Measurements from ENCODE around the gene GPX3.

GPX3 gene

DNA sequence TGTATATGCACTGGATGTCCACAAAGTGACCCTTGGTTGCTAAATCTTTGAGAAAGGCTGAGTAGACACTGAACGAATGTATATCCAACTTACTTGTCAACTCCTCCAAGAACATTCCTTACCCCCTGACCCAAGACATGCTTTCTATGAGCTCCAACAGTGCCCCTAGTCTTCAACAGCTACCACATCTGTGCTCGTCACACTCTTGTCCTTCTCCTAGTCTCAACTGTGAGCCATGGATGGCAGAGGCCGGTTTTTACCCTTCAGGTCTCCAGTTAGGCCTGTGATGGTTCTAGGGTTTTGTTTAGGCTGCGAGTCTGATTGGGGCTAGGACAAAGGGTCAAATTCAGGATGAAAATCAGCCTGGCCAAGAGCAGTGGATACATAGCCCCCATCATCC, 19.0 kb upstream of the GPX3 start:
- Histone ChIP-seq H3K27me3 (ENCODE audit: low read depth, low read length) (no peaks in the 10 kb centered on the region), H3K36me3 (replicated peaks; ENCODE audit: low read depth, low read length) (no peaks in the 10 kb centered on the region), H3K4me3 (ENCODE audit: low read length) (no peak overlapping the region), H3K27ac (ENCODE audit: low read length) (no peak overlapping the region), H3K4me1 (ENCODE audit: low read length) (no peaks in the 10 kb centered on the region), H4K20me1 (ENCODE audit: insufficient read depth, low read length) (no peaks in the 10 kb centered on the region), H3K4me2 (ENCODE audit: low read length) (no peak overlapping the region), H3K9ac (ENCODE audit: low read length) (no peak overlapping the region), H3K9me3 (ENCODE audit: insufficient read depth, low read length) (no peaks in the 10 kb centered on the region), H2AFZ (ENCODE audit: low read depth, low read length) (no peak overlapping the region), H3K79me2 (ENCODE audit: low read length) (no peaks in the 10 kb centered on the region)
- TF ChIP-seq CTCF (IDR thresholded peaks at IDR 0.05; ENCODE audit: low read depth, low read length), result no peak
- no peak for TF ChIP-seq EZH2phosphoT487 (IDR thresholded peaks at IDR 0.05; ENCODE audit: low read depth)

GRCh38 chr5:151002250-151002649, 18.1 kb upstream of the GPX3 start:
- Histone ChIP-seq H3K4me3 (ENCODE audit: low read length) (no peak overlapping the region), H3K27me3 (ENCODE audit: low read depth, low read length) (no peaks in the 10 kb centered on the region), H3K9me3 (ENCODE audit: insufficient read depth, low read length) (no peaks in the 10 kb centered on the region), H3K9ac (ENCODE audit: low read length) (no peak overlapping the region), H3K36me3 (replicated peaks; ENCODE audit: low read depth, low read length) (no peaks in the 10 kb centered on the region), H2AFZ (ENCODE audit: low read depth, low read length) (no peak overlapping the region), H3K27ac (ENCODE audit: low read length) (no peak overlapping the region), H4K20me1 (ENCODE audit: insufficient read depth, low read length) (no peaks in the 10 kb centered on the region), H3K79me2 (ENCODE audit: low read length) (no peaks in the 10 kb centered on the region), H3K4me1 (ENCODE audit: low read length) (no peaks in the 10 kb centered on the region), H3K4me2 (ENCODE audit: low read length) (no peak overlapping the region)
- TF ChIP-seq EZH2phosphoT487 (IDR thresholded peaks at IDR 0.05; ENCODE audit: low read depth) (no peak), CTCF (IDR thresholded peaks at IDR 0.05; ENCODE audit: low read depth, low read length) (peak; percentile 28; the same call in 1 of the 2 replicates)

DNA sequence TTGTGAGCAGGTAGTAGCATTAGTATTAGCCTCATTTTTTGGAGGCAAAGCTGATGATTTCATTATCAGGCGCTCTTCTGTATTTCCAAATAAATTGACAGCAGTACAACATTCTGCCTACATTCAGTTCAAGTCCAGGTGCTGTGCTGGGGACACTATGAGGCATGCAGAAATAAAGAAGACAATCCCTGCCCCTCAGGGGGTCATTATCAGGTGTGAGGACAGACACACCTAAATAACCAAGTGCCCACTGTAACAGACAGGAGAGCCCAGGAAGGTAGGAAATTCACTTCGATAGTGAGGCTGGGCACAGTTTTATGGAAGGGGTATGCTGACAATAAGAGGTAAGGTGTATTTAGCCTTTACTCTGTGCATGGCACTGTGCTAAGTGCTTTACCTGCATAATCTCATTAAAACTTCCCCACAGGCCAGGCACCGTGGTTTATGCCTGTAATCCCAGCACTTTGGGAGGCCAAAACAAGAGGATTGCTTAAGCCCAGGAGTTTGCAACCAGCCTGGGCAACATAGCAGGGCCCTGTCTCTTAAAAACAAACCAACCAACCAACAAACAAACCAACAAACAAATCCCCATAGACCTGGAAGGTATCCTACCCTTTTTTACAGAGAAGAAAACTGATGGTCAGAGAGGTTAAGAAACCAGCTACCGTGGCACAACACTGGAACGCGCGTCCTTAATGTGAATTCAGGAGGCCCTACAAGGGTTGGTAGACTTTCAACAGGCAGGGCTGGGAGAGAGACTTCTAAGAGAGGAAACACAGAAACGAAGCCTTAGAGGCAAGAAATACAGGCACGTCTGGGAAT, 17.5 kb upstream of the GPX3 start:
- H3K9ac ChIP-seq (ENCODE audit: low read length), result no peak overlapping the region
- TF ChIP-seq EZH2phosphoT487 (IDR thresholded peaks at IDR 0.05; ENCODE audit: low read depth) (no peak), CTCF (IDR thresholded peaks at IDR 0.05; ENCODE audit: low read depth, low read length) (no peak)
- no peaks in the 10 kb centered on the region for H4K20me1 ChIP-seq (ENCODE audit: insufficient read depth, low read length)
- no peak overlapping the region for H2AFZ ChIP-seq (ENCODE audit: low read depth, low read length)
- no peaks in the 10 kb centered on the region for H3K4me1 ChIP-seq (ENCODE audit: low read length)
- H3K9me3 ChIP-seq (ENCODE audit: insufficient read depth, low read length), result no peaks in the 10 kb centered on the region
- no peaks in the 10 kb centered on the region for H3K27me3 ChIP-seq (ENCODE audit: low read depth, low read length)
- no peak overlapping the region for H3K27ac ChIP-seq (ENCODE audit: low read length)
- H3K4me3 ChIP-seq (ENCODE audit: low read length), result no peak overlapping the region
- H3K79me2 ChIP-seq (ENCODE audit: low read length), result no peaks in the 10 kb centered on the region
- H3K36me3 ChIP-seq (replicated peaks; ENCODE audit: low read depth, low read length), result no peaks in the 10 kb centered on the region
- H3K4me2 ChIP-seq (ENCODE audit: low read length), result no peak overlapping the region

DNA sequence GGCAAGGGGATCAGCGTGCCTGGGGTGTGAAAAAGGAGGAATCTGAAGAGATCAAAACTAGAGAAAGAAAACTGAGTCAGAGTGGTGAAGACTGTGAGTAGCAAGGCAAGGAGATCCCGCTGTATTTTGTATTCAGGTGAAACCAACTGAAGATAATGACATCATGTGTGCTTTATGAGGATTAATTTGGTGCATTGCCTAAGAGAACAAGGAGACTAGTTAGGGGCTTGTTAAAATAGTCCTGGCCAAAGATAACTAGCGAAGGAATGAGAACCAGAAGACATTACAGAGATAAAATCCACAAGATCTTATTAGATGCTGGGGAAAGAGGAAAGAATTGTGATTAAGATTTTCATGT, 16.9 kb upstream of the GPX3 start:
- Histone ChIP-seq H3K27me3 (ENCODE audit: low read depth, low read length) (no peaks in the 10 kb centered on the region), H3K9me3 (ENCODE audit: insufficient read depth, low read length) (no peaks in the 10 kb centered on the region), H3K4me3 (ENCODE audit: low read length) (no peak overlapping the region), H3K4me1 (ENCODE audit: low read length) (no peaks in the 10 kb centered on the region), H2AFZ (ENCODE audit: low read depth, low read length) (no peak overlapping the region), H4K20me1 (ENCODE audit: insufficient read depth, low read length) (no peaks in the 10 kb centered on the region), H3K4me2 (ENCODE audit: low read length) (no peak overlapping the region), H3K9ac (ENCODE audit: low read length) (no peak overlapping the region), H3K79me2 (ENCODE audit: low read length) (no peaks in the 10 kb centered on the region), H3K27ac (ENCODE audit: low read length) (no peak overlapping the region), H3K36me3 (replicated peaks; ENCODE audit: low read depth, low read length) (no peaks in the 10 kb centered on the region)
- TF ChIP-seq EZH2phosphoT487 (IDR thresholded peaks at IDR 0.05; ENCODE audit: low read depth) (no peak), CTCF (IDR thresholded peaks at IDR 0.05; ENCODE audit: low read depth, low read length) (no peak)

All from OCI-LY3 (cell line).